CD4-positive, alpha-beta T cell treated with Interleukin-2 at 100 ng/mL for 4 hours (primary cell): ENCODE measurements around the gene NAV1.
"Not testable (repeated sequence)": the region's sequence is repeated elsewhere in the genome, so short reads cannot be mapped to it uniquely, and the experiment has no call there.

Experiments used
- DNase-seq: peaks from one replicate; pipeline ENCODE4 v3.0.0-alpha.2; 2020; ENCODE audit warnings: low spot score

The NAV1 gene

GRCh38 chr1:201528631-201529252, 10.2 kb upstream of the NAV1 start:
- DNase-seq: no peak

DNA sequence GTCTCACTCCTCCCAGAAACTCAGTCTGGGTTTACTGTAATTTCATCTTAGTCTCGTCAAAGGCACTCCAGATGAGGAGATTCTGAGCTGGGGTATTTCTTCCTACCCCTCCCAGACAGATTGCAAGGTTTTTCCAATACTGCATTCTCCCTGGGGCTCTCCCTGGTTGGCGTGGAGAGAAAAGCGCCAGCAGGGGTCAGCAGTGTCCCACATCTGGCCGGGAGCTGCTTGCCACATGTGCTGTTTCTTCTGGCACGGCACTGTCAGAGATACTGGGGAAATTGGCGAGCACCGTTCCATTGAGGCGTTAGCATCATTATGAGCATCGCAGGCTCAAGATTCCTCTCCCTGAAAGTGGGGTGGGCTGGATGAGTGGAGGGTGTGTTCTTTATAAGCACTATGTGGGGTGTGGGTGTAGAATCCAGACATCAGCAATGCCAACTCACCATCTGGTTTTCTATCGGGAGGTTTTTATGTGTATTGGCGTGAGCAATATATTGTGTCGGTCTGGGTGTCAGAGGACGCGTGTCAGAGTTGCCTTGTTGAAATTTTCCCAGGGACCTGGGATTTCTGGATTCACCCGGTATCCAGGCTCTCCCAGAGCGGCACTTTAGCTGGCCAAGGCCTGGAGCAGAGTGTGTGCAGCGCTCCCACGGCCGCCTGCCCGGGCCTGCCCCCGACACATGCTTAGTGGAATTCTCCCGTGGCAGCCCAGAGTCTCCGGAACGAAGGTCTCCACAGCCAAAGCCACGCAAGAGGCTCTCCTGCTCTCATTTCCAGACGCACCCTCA, 8.0 kb upstream of the NAV1 start:
- no peak for DNase-seq

- no peak for DNase-seq
Measured at GRCh38 chr1:201531551-201532425, 7.1 kb upstream of the NAV1 start.

GRCh38 chr1:201533836-201534235, 5.1 kb upstream of the NAV1 start:
- no peak for DNase-seq

DNA sequence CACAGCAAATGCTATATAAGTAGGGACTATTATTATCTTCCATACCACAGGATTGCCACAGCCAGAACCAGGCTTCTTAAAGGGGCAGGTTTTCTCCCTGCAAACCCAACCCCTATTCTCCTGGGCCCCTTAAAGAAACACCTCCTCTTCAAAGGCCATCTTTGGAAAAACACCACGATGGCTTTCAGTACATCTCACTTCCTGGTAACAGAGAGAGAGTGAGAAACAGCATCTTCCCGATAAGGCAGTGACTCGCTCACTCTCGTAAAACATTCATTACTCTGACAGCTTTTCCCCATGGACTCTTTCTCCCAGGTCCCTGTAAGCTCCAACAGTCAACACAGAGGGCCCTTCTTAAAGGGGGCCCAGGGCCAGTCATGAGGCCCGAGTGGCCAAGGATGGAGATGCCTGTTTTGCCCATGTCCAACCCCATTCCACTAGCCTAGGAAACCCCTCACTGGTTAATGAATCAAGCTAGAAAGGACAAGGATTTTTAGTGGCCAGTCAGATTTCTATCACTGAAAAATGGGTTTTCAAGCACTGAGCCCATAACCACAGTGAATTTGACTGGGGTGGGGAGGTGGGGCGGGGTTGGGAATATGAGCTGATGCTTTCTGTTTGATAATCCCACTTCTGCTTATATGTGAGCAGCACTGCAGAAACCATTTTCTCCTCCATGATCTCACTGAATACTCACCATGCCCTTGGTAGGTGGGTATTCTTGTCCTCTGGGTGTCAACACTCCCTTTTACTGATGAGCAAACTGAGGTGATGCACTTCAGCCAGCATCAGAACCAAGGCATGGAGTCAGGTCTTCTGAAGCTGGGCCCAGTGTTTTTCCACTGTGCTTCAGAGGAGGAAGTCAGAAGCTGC, 3.6 kb upstream of the NAV1 start:
- no peak for DNase-seq

- DNase-seq: no peak
Measured at GRCh38 chr1:201535919-201536245, 3.0 kb upstream of the NAV1 start.

- DNase-seq: no peak
Measured at GRCh38 chr1:201536558-201536957, 2.4 kb upstream of the NAV1 start.

GRCh38 chr1:201537028-201537427, 1.9 kb upstream of the NAV1 start:
- DNase-seq: no peak

- no peak for DNase-seq
Measured at GRCh38 chr1:201537467-201537866, 1.5 kb upstream of the NAV1 start.

- DNase-seq: no peak
Measured at GRCh38 chr1:201537891-201538611, 876 bp upstream of the NAV1 start.

- DNase-seq: no peak
Measured at GRCh38 chr1:201539561-201540431, 869 bp downstream of the NAV1 start.

DNA sequence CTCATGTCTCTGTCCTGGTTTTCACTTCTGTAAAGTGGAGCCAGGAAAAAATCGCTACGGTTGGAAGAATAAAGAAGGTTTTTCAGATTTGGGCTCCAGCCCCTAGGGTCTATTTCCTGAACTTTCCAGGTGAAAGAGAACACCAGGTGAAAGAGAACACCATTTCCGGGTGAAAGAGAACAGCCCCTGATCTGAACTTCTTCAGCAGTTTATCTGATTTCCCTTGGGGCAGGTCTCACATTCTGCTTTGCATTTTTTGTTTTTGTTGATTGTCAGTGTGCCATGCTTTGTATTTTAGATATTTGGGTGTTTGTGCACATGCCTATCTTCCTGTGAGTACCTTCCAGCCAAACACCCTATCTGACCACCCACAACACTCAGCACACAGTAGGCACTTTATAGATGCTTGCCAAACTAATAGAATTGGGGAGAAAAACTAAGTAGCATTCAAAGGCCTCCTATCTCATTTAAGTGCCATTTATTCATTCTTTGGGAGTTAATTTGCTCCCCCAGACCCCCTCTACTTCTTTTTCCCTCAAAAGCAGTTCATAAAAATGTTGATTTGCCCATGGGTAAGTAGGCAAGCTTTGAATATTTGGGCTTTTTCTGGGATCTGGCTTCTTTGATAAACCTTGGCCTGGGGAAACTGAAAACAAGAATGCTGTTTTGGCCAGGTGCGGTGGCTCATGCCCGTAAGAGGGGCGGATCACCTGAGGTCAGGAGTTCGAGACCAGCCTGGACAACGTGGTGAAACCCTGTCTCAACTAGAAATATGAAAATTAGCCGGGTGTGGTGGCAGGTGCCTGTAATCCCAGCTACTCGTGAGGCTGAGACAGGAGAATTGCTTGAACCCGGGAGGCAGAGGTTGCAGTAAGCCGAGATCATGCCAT, 2.2 kb downstream of the NAV1 start:
- no peak for DNase-seq

- no peak for DNase-seq
Measured at GRCh38 chr1:201542309-201543035, 3.5 kb downstream of the NAV1 start.

GRCh38 chr1:201543871-201544642, 5.1 kb downstream of the NAV1 start:
- DNase-seq: no peak

DNA sequence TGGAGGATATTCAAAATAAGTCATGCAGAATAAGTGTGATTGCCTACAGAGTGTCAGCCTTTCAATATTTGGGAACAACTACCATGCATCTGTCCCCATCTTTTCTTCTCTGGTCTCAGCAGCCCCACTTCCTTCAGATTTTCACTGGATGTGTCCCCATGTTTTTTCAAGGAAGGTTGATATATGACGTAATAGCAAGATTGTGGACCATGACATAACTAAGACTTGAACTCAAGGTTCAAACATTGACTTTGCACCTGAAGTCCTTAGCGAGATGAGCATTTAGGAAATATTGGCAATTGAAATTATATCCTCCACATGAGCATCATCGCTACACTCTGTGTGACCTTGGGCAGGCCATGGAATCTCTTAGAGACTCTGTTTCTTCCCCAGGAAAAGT, 5.8 kb downstream of the NAV1 start:
- DNase-seq: no peak

GRCh38 chr1:201545851-201546492, 7.0 kb downstream of the NAV1 start:
- no peak for DNase-seq

DNA sequence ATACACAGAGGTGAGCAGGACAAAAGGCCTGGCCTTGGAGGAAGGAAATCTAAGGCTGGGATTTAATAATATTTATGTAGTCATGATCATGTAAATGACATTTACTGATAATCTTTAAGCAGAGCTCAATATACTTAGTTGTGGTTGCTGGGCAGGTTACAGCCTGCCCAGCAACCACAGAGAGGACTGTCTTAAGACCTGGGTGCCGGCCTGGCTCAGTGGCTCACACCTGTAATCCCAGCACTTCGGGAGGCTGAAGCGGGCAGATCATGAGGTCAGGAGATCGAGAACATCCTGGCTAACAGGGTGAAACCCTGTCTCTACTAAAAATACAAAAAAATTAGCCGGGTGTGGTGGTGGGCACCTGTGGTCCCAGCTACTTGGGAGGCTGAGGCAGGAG, 10.6 kb downstream of the NAV1 start:
- not testable (repeated sequence) for DNase-seq
